GM12865 (cell line): Measurements from ENCODE around the gene TEAD2.

Experiments used
- DNase-seq: peaks from one replicate; pipeline ENCODE4 v3.0.0; 2010; ENCODE audit warnings: low read depth
- H3K4me3 ChIP-seq: 2 replicates; pipeline ENCODE4 v1.5.1; 2011; ENCODE audit warnings: mild to moderate bottlenecking, low read depth, low read length, control low read depth
- TF ChIP-seq, protein P1 (sequence below): IDR thresholded peaks from 2 replicates; pipeline ENCODE4 v1.5.1; 2011; ENCODE audit warnings: low read length, control low read depth, low read depth, inconsistent platforms; ENCODE audit not compliant: insufficient read depth; ENCODE audit errors: missing control alignments

The TEAD2 gene

DNA sequence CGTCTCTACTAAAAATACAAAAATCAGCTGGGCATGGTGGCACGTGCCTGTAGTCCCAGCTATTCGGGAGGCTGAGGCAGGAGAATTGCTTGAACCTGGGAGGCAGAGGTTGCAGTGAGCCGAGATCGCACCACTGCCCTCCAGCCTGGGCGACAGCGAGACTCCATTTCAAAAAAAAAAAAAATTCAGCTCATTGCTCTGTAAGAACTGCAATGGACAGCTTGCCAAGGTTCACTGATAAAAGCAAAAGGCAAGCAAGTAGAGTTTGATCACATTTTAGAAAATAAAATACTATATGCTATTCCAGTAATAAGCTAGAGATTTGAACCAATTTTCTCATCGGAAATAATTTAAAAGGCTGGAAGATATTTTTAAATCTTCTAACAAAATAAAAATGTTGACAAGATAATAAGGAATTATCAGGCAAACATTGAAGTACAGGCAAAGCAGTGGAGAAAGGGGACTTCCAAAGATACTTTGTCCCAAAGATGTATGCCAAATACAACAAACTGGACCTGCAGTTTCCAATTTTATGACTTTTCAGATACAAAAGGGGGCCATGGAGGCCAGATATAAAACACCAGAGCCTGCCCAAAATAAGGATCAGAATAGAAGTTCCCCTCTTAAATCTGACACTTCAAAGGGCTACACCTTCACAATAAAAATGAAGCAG is 66.9 kb downstream of the TEAD2 start:
- DNase-seq = no peak
- no peak overlapping the region for H3K4me3 ChIP-seq
- TF ChIP-seq, protein P1, sequence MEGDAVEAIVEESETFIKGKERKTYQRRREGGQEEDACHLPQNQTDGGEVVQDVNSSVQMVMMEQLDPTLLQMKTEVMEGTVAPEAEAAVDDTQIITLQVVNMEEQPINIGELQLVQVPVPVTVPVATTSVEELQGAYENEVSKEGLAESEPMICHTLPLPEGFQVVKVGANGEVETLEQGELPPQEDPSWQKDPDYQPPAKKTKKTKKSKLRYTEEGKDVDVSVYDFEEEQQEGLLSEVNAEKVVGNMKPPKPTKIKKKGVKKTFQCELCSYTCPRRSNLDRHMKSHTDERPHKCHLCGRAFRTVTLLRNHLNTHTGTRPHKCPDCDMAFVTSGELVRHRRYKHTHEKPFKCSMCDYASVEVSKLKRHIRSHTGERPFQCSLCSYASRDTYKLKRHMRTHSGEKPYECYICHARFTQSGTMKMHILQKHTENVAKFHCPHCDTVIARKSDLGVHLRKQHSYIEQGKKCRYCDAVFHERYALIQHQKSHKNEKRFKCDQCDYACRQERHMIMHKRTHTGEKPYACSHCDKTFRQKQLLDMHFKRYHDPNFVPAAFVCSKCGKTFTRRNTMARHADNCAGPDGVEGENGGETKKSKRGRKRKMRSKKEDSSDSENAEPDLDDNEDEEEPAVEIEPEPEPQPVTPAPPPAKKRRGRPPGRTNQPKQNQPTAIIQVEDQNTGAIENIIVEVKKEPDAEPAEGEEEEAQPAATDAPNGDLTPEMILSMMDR = no peak

DNA sequence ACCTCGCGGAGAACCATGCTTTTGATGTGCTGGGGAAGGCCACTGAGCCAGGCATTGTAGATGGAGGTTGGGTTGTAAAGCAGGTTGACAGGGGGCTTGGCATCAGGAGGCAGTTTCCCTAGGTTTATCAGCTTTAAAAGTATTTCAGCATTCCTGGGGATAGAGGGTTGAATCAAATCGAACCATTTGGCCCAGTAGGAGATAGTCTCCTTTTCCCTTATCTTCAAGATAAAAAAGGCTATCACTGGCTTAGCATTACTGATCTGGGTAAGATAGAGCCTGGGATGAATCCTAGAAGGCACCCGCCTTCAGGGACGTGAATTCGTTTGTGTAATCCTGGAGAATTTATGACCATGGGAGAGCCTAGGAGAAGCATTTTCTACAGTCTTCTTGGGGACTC is 67.8 kb downstream of the TEAD2 start:
- H3K4me3 ChIP-seq = no peak overlapping the region
- DNase-seq = no peak
- TF ChIP-seq, protein P1 = no peak
